Heart right ventricle (tissue), 16 donors: ENCODE data around the gene ADGRG2. TPM values are rescaled to one million over a fixed set of nuclear protein-coding genes. Genes with fewer than 3 reads are reported as not detected.

Source experiments
- ATAC-seq, 8 donors: fragments of 200-7000 bp; cut with Tn5 transposase; one replicate each; pipeline ENCODE4 v1.9.1; 2020; ENCODE audit warnings: mild to moderate bottlenecking in 8 of 8, moderate library complexity in 8 of 8, moderate number of reproducible peaks in 1 of 8
- DNase-seq, 2 donors: peaks; one replicate each; pipeline ENCODE4 v3.0.0-alpha.2; 2020
- H3K27ac ChIP-seq, 10 donors: fragments of 200-600 bp; sonication (generic) in 2 of 10; one replicate each; pipeline versions ENCODE4 v1.5.0 to v1.8.0; 2020 to 2022; ENCODE audit warnings: mild to moderate bottlenecking in 3 of 10
- H3K27me3 ChIP-seq, 7 donors: fragments of 200-600 bp; one replicate each; pipeline ENCODE4 v1.8.0; 2021 to 2022; ENCODE audit warnings: mild to moderate bottlenecking in 2 of 7
- H3K36me3 ChIP-seq, 9 donors: fragments of 200-600 bp; sonication (generic) in 1 of 9; one replicate each; pipeline versions ENCODE4 v1.5.0 to v1.8.0; 2020 to 2022; ENCODE audit warnings: mild to moderate bottlenecking in 2 of 9
- H3K4me1 ChIP-seq, 9 donors: fragments of 200-600 bp; sonication (generic) in 1 of 9; one replicate each; pipeline versions ENCODE4 v1.5.0 to v1.8.0; 2020 to 2022; ENCODE audit warnings: mild to moderate bottlenecking in 4 of 9
- H3K4me3 ChIP-seq, 10 donors: fragments of 200-600 bp; sonication (generic) in 2 of 10; one replicate each; pipeline versions ENCODE4 v1.5.0 to v1.8.0; 2020 to 2022; ENCODE audit warnings: mild to moderate bottlenecking in 7 of 10, moderate library complexity in 2 of 10
- H3K9me3 ChIP-seq, 11 donors: fragments of 200-600 bp in 10 of 11; sonication (generic) in 2 of 11; one replicate each; pipeline versions ENCODE4 v1.5.0 to v1.8.0; 2013 to 2022; ENCODE audit warnings: mild to moderate bottlenecking in 2 of 11, control low read depth in 1 of 11, moderate library complexity in 1 of 11
- WGBS, 2 donors: extraction: QIAGEN DNeasy Blood & Tissue Kit; methylation state at CpG; one replicate each; pipeline ENCODE4 v1.1.7; 2013; ENCODE audit warnings: inconsistent platforms in 1 of 2; 5-methylcytosine and 5-hydroxymethylcytosine counted together
- intact Hi-C, 10 donors: fragments of 100-400 bp; cut with DNase I; formaldehyde crosslinking; loops; one replicate each; pipeline versions ENCODE4 v1.11.1 to v1.14.2; 2022
- polyA plus RNA-seq, 2 donors: library from polyadenylated mRNA; stranded (reverse); fragments of 200-250 nt; gene quantifications; one replicate each; pipeline ENCODE4 v1.2.3, GENCODE V29; 2013
- total RNA-seq, 10 donors: library from RNA; stranded (reverse); fragmentation: NEBNext Ultra II Directional in 3 of 10; extraction: Animal tissue kit (Norgen Biotek cat#: 25700) in 3 of 10; gene quantifications; one replicate each; pipeline versions ENCODE4 v1.2.1 to v1.2.4, GENCODE V29; 2021 to 2023
- TF ChIP-seq, protein P1 (sequence below), 9 donors: fragments of 200-600 bp; sonication (generic) in 2 of 9; IDR thresholded peaks; one replicate each; pipeline versions ENCODE4 v1.5.0 to v1.8.0; 2021 to 2022; ENCODE audit warnings: antibody characterized with exemption in 9 of 9, mild to moderate bottlenecking in 5 of 9, moderate library complexity in 1 of 9
- donor health status: Arrhythmogenic right ventricular cardiomyopathy.
- donor health status: ischemic (EF 13 %, LVEDD 7.1; RV severe dilation, severe dysfunction).
- donor health status: healthy with polysubstance abuse.
- donor health status: DM: no; HTN: yes; CAD: no.
- donor health status: DM: no; HTN: no; CAD: no.
- donor health status: ischemic (EF 25% LVEDD 6.9; RV normal size, moderate dysfunction).
- donor health status: ischemic (EF 25% LVEDD 5.7; RV mildly dilated, moderate dysfunction).
- donor health status: healthy.
- donor health status: DM: yes; HTN: yes; CAD: no.
- donor health status: Ischemic cardiomyopathy.
- donor health status: ischemic (EF 35%, LVEDD 5.7; RV mildly dilated, moderate dysfunction).
- donor health status: nonischemic (EF 11% LVEDD 7.7; RV severe dilation, severe dysfunction).
- donor health status: DM: yes; HTN: yes; CAD: no.
- donor health status: PGD.
- donor health status: ischemic (EF 29% LVEDD 5.4; RV normal size, mild dysfunction).
- donor health status: nonischemic (EF 23%, LVEDD 6.1; RV moderate dilation, normal function).

Gene ADGRG2
- total and polyA plus RNA-seq, 12 donors: 0.11 to 0.62 (median 0.27) TPM

DNA sequence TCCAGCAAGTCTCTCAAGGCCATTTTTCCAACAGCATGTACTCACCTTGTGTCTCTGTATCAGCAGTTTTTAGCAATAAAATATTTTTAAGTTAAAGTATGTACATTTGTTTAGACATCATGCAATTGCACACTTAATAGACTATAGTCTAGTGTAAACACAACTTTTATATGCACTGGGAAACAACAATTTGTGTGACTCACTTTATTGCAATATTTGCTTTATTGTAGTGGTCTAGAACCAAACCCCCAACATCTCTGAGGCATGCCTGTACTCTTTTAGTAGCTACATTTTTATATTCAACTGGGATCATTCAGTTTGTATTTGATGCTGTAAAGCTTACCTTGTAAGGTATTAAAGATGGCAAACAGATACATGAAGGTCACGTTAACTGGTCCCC lies 123.6 kb downstream of the ADGRG2 start:
- TF ChIP-seq, protein P1, sequence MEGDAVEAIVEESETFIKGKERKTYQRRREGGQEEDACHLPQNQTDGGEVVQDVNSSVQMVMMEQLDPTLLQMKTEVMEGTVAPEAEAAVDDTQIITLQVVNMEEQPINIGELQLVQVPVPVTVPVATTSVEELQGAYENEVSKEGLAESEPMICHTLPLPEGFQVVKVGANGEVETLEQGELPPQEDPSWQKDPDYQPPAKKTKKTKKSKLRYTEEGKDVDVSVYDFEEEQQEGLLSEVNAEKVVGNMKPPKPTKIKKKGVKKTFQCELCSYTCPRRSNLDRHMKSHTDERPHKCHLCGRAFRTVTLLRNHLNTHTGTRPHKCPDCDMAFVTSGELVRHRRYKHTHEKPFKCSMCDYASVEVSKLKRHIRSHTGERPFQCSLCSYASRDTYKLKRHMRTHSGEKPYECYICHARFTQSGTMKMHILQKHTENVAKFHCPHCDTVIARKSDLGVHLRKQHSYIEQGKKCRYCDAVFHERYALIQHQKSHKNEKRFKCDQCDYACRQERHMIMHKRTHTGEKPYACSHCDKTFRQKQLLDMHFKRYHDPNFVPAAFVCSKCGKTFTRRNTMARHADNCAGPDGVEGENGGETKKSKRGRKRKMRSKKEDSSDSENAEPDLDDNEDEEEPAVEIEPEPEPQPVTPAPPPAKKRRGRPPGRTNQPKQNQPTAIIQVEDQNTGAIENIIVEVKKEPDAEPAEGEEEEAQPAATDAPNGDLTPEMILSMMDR (IDR thresholded peaks at IDR 0.05): no peak
- Histone ChIP-seq H3K27me3 (no peaks in the 10 kb centered on the region), H3K9me3 (no peaks in the 10 kb centered on the region), H3K27ac (no peak overlapping the region), H3K4me1 (no peaks in the 10 kb centered on the region), H3K36me3 (no peaks in the 10 kb centered on the region), H3K4me3 (no peak overlapping the region)
- DNase-seq: no peak
- ATAC-seq: no peak
- intact Hi-C loops: no loop called here
- WGBS, 2 donors: 80 to 88% methylated on average over 1 of the region's 1 CpG

DNA sequence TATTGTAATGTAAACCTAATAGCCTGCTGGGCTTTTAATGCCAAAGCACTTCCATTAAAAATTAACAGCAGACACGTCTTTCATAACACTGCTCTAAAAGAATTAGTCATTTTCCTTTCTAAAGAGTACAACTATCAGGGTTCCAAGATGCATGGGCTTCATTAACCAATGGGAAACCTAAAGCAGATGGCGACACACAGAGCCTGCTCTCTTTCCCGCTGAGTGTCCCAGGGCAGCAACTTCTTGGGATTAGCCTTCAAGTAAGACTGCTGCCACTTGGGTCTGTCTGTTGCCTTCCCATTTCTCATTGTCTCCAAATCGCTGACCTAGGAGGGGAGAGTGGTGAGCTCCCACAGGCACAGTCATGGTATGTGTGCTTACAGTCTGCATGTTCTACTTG lies 124.4 kb downstream of the ADGRG2 start:
- H3K4me3 ChIP-seq: no peak overlapping the region
- ATAC-seq: no peak
- H3K36me3 ChIP-seq: no peaks in the 10 kb centered on the region
- TF ChIP-seq, protein P1 (IDR thresholded peaks at IDR 0.05): no peak
- H3K27me3 ChIP-seq: no peaks in the 10 kb centered on the region
- no peaks in the 10 kb centered on the region for H3K4me1 ChIP-seq
- intact Hi-C loops: no loop called here
- 80 to 88% methylated on average over 4 of the region's 4 CpGs for WGBS, 2 donors
- H3K9me3 ChIP-seq: no peaks in the 10 kb centered on the region
- DNase-seq: no peak
- no peak overlapping the region for H3K27ac ChIP-seq

DNA sequence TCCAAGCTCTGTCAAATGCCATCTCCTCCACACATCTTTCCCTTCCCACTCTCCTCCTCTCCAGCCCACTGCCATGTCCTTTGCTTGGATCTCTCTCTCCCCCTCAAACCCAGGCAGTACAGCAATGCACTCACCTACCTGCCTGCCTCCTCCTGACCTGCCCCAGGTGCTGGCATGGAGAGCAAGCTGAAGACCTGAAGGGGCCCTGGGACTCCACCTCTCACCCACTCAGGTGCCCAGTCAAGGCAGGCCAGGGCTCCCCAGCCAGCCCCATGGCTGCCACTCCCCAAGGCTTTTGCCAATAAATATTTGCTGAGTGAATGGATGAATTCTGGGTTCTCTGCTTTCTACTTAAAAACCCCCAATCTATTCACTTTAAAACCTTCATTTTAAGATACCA lies 125.7 kb downstream of the ADGRG2 start:
- peaks cover 0 to 4% (median 0%) of the 10 kb centered on the region in 7 donors for H3K27me3 ChIP-seq
- H3K4me1 ChIP-seq: no peaks in the 10 kb centered on the region
- no peaks in the 10 kb centered on the region for H3K9me3 ChIP-seq
- TF ChIP-seq, protein P1 (IDR thresholded peaks at IDR 0.05): no peak
- H3K4me3 ChIP-seq: no peak overlapping the region
- DNase-seq (no peak), ATAC-seq (no peak)
- intact Hi-C loops: no loop called here
- no peak overlapping the region for H3K27ac ChIP-seq
- no peaks in the 10 kb centered on the region for H3K36me3 ChIP-seq

DNA sequence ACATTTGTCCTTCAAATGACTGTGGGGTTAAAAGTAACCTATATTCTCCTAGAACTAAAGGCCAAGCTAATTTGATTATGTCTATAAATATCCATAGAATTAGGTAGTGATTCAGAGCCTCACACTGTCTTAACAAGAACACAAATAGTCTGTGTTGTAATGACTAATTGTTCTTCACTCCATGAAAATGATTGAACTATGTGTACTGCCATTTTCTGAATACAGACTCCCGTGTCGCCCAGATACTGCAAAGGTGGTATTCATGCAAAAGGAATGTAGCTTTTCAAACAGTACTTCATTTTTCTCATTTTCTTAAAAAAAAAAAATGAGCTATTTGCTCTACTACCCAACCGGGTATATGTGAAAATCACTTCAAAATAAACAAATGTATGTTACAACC lies 127.0 kb downstream of the ADGRG2 start:
- Histone ChIP-seq H3K4me1 (no peaks in the 10 kb centered on the region), H3K36me3 (no peaks in the 10 kb centered on the region), H3K27ac (no peak overlapping the region), H3K4me3 (no peak overlapping the region), H3K27me3 (peaks cover 0 to 7% (median 0%) of the 10 kb centered on the region in 7 donors), H3K9me3 (no peaks in the 10 kb centered on the region)
- ATAC-seq: no peak
- 84 to 89% methylated on average over 3 of the region's 3 CpGs for WGBS, 2 donors
- intact Hi-C loops: no loop called here
- DNase-seq: no peak
- TF ChIP-seq, protein P1 (IDR thresholded peaks at IDR 0.05): no peak

DNA sequence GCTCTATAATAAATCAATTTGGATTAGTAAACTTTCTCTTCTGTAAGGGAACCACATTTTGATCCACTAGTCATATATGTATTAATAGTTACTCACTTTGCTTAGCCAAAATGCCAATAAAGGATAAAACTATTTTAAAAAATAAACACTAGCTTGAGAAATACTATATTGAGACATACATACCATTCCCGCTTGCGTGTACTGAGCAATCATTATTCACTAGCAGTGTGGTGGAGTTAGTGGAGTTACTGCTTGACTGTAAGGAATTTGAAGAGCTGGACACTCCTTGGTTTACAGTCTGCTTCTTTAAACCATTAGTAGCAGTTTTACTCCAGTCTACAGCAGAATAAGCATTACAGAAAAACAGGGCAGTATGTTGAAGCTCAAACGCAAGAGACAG lies 127.6 kb downstream of the ADGRG2 start:
- no peak overlapping the region for H3K27ac ChIP-seq
- peaks cover 0 to 3% (median 0%) of the 10 kb centered on the region in 9 donors for H3K36me3 ChIP-seq
- TF ChIP-seq, protein P1 (IDR thresholded peaks at IDR 0.05): no peak
- H3K4me3 ChIP-seq: no peak overlapping the region
- H3K27me3 ChIP-seq: peaks cover 0 to 7% (median 0%) of the 10 kb centered on the region in 7 donors
- H3K4me1 ChIP-seq: no peaks in the 10 kb centered on the region
- DNase-seq (no peak), ATAC-seq (no peak)
- intact Hi-C loops: no loop called here
- no peaks in the 10 kb centered on the region for H3K9me3 ChIP-seq
- WGBS, 2 donors: 92 to 97% methylated on average over 3 of the region's 3 CpGs
